Activated naive CD8-positive, alpha-beta T cell treated with anti-CD3 and anti-CD28 coated beads for 36 hours (primary cell): ENCODE results near the gene TARP.
"Not testable (repeated sequence)": the region's sequence is repeated elsewhere in the genome, so short reads cannot be mapped to it uniquely, and the experiment has no call there.

ENCODE experiments used
- DNase-seq: peaks from one replicate; pipeline ENCODE4 v3.0.0; 2021
- H3K27ac Mint-ChIP-seq: one replicate; pipeline ENCODE4 v1.8.0; 2022; ENCODE audit warnings: mild to moderate bottlenecking, moderate library complexity, mixed read lengths
- H3K27me3 Mint-ChIP-seq: one replicate; pipeline ENCODE4 v1.8.0; 2022; ENCODE audit warnings: mild to moderate bottlenecking, mixed read lengths
- H3K36me3 Mint-ChIP-seq: one replicate; pipeline ENCODE4 v1.8.0; 2021; ENCODE audit warnings: mild to moderate bottlenecking, mixed read lengths
- H3K4me1 Mint-ChIP-seq: one replicate; pipeline ENCODE4 v1.8.0; 2021; ENCODE audit warnings: mixed read lengths
- H3K4me3 Mint-ChIP-seq: one replicate; pipeline ENCODE4 v1.8.0; 2022; ENCODE audit warnings: mild to moderate bottlenecking, moderate library complexity, mixed read lengths
- H3K9me3 Mint-ChIP-seq: one replicate; pipeline ENCODE4 v1.8.0; 2022; ENCODE audit warnings: mixed read lengths

The TARP gene

DNA sequence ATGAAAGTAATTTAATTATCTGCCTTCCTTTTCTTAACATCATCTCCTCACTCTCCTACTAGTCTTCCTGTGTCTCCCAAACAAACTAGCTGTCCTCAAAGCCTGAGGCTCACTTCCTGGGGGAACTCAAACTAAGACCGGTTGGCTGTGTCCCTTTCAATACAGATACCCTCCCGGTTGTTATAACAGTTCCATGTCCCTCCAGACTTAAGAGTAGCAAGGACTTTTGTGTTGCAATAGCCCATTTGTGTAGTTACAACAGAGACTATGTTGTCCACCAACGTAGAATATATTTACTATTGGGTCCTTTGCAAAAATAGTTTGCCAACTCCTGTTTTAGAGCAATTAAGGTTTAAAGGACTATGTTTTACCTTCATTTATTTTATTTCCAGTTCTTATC is 8.6 kb upstream of the TARP start:
- Mint-ChIP-seq H3K4me3 (no peak overlapping the region), H3K36me3 (no peaks in the 10 kb centered on the region), H3K27ac (no peak overlapping the region), H3K4me1 (no peaks in the 10 kb centered on the region), H3K9me3 (no peaks in the 10 kb centered on the region), H3K27me3 (no peaks in the 10 kb centered on the region)
- DNase-seq = no peak

DNA sequence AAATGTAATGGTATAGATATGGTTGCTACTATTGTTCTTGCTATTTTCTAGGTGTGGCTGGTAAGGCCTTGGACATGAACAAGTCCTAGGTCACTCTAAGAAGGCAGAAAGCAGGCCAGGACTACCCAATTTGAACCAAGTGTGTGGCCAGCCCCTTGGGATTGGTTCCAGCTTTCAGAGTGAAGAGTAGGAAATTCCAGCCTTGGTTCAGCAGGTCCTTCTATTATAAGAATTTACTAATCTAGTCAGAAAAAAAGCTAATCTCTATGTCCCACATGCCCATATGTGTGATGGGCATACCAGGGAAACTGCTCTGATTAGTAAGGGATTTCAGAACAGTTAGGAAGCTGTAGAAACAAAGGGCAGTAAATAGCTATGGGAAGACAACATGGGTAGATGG is 7.8 kb upstream of the TARP start:
- H3K9me3 Mint-ChIP-seq = no peaks in the 10 kb centered on the region
- no peak for DNase-seq
- no peak overlapping the region for H3K4me3 Mint-ChIP-seq
- no peak overlapping the region for H3K27ac Mint-ChIP-seq
- H3K36me3 Mint-ChIP-seq = no peaks in the 10 kb centered on the region
- no peaks in the 10 kb centered on the region for H3K27me3 Mint-ChIP-seq
- H3K4me1 Mint-ChIP-seq = no peaks in the 10 kb centered on the region

DNA sequence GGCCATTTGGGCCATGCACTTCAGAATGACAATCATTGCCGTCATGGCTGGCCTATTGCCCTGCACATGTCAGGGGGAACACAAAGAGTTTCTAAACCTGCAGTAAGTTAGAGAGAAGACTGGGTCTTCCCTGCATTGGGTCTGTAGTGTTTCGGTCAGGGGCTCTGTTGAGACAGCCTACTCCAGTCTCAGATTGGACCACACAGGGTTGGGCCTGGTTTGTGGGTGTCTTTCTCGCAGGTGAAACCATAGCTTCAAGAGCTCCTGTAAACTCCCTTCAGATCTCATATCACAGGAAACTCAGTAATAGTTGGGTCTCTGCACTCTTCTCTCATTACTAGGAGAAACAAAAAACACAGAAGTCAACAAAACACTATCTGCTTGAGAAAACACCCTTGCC is 7.3 kb upstream of the TARP start:
- no peak overlapping the region for H3K27ac Mint-ChIP-seq
- H3K27me3 Mint-ChIP-seq = no peaks in the 10 kb centered on the region
- no peak for DNase-seq
- H3K36me3 Mint-ChIP-seq = no peaks in the 10 kb centered on the region
- no peak overlapping the region for H3K4me3 Mint-ChIP-seq
- no peaks in the 10 kb centered on the region for H3K4me1 Mint-ChIP-seq
- no peaks in the 10 kb centered on the region for H3K9me3 Mint-ChIP-seq

DNA sequence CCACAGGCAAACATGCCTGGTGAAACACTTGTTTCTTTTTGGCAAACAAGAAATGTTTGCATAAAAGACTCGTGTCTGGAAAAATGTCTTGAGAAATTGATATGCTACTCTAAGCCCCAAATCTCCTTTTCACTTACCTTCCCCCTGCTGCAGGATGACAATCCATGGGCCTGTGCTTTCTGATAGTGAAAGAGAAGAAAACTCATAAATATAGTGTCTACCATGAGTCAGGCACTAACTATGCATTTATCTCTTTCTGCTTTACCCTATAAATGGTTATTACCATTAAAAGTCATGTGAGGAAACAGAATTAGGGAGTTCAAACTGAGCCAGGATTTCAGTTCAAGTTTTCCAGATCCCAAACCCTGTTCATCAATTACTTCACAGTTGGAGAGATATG is 6.6 kb upstream of the TARP start:
- Mint-ChIP-seq H3K4me1 (no peaks in the 10 kb centered on the region), H3K9me3 (no peaks in the 10 kb centered on the region), H3K36me3 (no peaks in the 10 kb centered on the region), H3K4me3 (no peak overlapping the region), H3K27ac (no peak overlapping the region), H3K27me3 (no peaks in the 10 kb centered on the region)
- DNase-seq = no peak

- H3K9me3 Mint-ChIP-seq = no peaks in the 10 kb centered on the region
- no peaks in the 10 kb centered on the region for H3K4me1 Mint-ChIP-seq
- H3K27me3 Mint-ChIP-seq = no peaks in the 10 kb centered on the region
- DNase-seq = no peak
- H3K36me3 Mint-ChIP-seq = no peaks in the 10 kb centered on the region
- peak overlapping the region; percentile 64 for H3K4me3 Mint-ChIP-seq
- H3K27ac Mint-ChIP-seq = peak overlapping the region; percentile 56
Observed at GRCh38 chr7:38276096-38276877, 2.9 kb upstream of the TARP start.

- H3K27me3 Mint-ChIP-seq = no peaks in the 10 kb centered on the region
- no peaks in the 10 kb centered on the region for H3K36me3 Mint-ChIP-seq
- no peak for DNase-seq
- H3K9me3 Mint-ChIP-seq = no peaks in the 10 kb centered on the region
- H3K4me3 Mint-ChIP-seq = peak overlapping the region; percentile 57
- no peaks in the 10 kb centered on the region for H3K4me1 Mint-ChIP-seq
- H3K27ac Mint-ChIP-seq = no peak overlapping the region
Observed at GRCh38 chr7:38274927-38275620, 1.6 kb upstream of the TARP start.

DNA sequence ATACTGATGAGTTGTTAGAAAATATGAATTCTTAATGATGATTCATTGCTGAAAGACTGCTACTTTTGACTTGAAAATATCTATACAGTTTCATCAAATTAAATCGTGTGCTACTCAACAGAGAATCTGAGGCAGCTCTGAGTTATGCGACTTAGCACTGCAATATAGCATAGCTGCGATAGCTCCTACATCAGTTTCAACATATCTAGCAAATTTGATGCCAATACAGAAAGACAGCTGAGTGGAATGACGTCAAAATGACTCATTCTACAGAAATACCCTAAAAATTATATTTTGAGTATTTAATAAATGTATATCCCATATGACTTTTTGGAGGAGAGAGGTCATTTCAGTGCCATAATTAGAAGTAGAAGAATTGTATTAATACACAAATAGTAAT is 1.1 kb upstream of the TARP start:
- H3K4me1 Mint-ChIP-seq = no peaks in the 10 kb centered on the region
- no peaks in the 10 kb centered on the region for H3K27me3 Mint-ChIP-seq
- DNase-seq = no peak
- H3K4me3 Mint-ChIP-seq = peak overlapping the region; percentile 7
- H3K36me3 Mint-ChIP-seq = no peaks in the 10 kb centered on the region
- H3K9me3 Mint-ChIP-seq = no peaks in the 10 kb centered on the region
- H3K27ac Mint-ChIP-seq = no peak overlapping the region

GRCh38 chr7:38270405-38270804 is 3.0 kb downstream of the TARP start:
- not testable (repeated sequence) for H3K27me3 Mint-ChIP-seq, H3K9me3 Mint-ChIP-seq, H3K36me3 Mint-ChIP-seq, H3K4me3 Mint-ChIP-seq, H3K4me1 Mint-ChIP-seq, DNase-seq, H3K27ac Mint-ChIP-seq

DNA sequence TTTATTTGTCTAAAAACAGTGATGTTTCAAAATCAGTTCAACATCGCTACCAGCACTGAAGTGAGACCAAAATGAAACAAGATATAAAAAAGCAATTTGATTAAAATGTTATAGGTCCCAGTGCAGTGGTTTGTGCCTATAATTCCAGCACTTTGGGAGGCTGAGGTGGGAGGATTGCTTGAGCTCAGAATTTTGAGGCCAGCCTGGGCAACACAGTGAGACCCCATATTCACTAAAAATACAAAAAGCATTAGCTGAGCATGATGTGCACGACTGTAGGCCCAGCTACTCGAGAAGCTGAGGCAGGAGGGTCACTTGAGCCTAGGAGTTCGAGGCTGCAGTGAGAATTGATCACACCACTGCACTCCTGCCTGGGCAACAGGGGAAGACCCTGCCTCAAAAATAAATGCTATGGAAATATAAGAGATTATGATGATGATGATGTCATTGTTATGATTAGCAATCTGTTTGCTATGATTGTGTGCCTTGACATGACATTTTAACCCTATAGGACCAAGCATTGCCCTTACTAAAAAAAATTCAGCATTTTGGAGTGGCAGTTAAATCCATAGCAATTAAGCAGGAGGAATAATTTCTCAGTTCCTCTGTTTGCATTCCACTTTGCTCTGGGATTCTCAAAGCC is 3.6 kb downstream of the TARP start:
- H3K27ac Mint-ChIP-seq, H3K27me3 Mint-ChIP-seq, H3K4me1 Mint-ChIP-seq, H3K36me3 Mint-ChIP-seq, H3K4me3 Mint-ChIP-seq, DNase-seq, H3K9me3 Mint-ChIP-seq: not testable (repeated sequence)

GRCh38 chr7:38265958-38266357 is 7.5 kb downstream of the TARP start:
- DNase-seq, H3K27ac Mint-ChIP-seq, H3K27me3 Mint-ChIP-seq, H3K9me3 Mint-ChIP-seq, H3K36me3 Mint-ChIP-seq, H3K4me3 Mint-ChIP-seq, H3K4me1 Mint-ChIP-seq: not testable (repeated sequence)

DNA sequence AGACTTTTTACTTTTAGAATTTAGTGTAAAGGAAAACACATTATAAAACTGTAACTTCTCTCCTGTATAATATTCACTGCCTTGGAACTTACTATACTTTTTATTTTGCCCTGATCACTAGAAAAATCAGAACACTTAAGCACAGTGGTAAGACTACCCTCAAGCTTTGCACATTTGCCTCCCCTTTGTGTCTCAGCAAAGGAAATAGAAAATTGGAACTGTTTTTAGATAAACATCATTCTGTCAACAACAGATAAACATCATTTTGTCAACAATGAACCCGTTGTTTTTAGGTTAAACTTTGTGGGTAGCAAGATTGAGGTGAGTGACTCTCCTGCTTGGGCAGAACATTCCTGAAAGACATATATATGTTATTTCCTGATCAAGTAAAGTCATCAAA is 8.8 kb downstream of the TARP start:
- H3K4me1 Mint-ChIP-seq, DNase-seq, H3K4me3 Mint-ChIP-seq, H3K9me3 Mint-ChIP-seq, H3K36me3 Mint-ChIP-seq, H3K27ac Mint-ChIP-seq, H3K27me3 Mint-ChIP-seq: not testable (repeated sequence)

DNA sequence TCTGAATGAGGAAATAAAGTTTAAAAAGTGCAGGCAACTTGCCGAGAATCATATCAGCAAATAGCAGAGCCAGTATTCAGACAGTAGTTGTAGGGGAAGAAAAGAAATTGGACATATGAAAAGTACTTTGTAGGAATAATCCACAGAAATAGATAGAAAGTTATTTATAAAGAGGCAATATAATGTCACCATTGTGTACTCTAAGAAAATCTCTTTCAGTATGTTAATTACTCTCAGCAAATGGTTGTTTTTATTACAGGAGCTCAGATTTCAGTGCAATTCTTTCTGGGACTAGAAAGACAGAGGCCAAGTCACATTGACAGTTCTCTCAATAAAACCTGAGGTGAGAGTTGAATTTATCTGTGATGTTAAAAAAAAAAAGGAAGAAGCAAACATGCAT is 10.2 kb downstream of the TARP start:
- H3K27ac Mint-ChIP-seq, DNase-seq, H3K9me3 Mint-ChIP-seq, H3K27me3 Mint-ChIP-seq, H3K4me3 Mint-ChIP-seq, H3K36me3 Mint-ChIP-seq, H3K4me1 Mint-ChIP-seq: not testable (repeated sequence)

- Mint-ChIP-seq H3K27me3 (no peaks in the 10 kb centered on the region), H3K27ac (no peak overlapping the region), H3K4me3 (no peak overlapping the region), H3K9me3 (no peaks in the 10 kb centered on the region), H3K4me1 (no peaks in the 10 kb centered on the region), H3K36me3 (no peaks in the 10 kb centered on the region)
- no peak for DNase-seq
Observed at GRCh38 chr7:38262545-38262944, 10.9 kb downstream of the TARP start.

DNA sequence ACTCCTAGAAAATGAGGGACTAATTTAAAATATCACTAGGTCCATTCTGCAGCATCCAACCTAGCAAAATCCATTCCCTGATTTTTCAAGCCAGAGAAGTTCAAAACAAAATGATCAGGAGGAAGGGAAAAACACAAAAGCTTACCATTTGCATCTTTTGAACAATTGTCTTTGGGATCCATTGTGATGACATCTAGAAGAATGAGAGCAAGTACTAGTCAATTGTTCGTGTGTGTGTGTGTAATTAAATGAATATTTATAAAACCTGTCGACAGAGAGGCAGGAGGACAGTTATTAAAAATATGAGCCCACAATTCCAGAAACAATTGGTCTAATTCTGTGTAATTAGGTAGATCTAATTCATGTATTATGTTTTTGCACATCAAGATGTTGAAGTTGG is 11.4 kb downstream of the TARP start:
- H3K27ac Mint-ChIP-seq = peak overlapping the region; percentile 51
- not testable (repeated sequence) for DNase-seq, H3K4me3 Mint-ChIP-seq, H3K9me3 Mint-ChIP-seq, H3K27me3 Mint-ChIP-seq, H3K4me1 Mint-ChIP-seq, H3K36me3 Mint-ChIP-seq

- not testable (repeated sequence) for H3K27ac Mint-ChIP-seq, DNase-seq, H3K27me3 Mint-ChIP-seq, H3K9me3 Mint-ChIP-seq, H3K36me3 Mint-ChIP-seq, H3K4me1 Mint-ChIP-seq, H3K4me3 Mint-ChIP-seq
Observed at GRCh38 chr7:38261601-38262000, 11.8 kb downstream of the TARP start.

GRCh38 chr7:38259157-38259556 is 14.3 kb downstream of the TARP start:
- H3K9me3 Mint-ChIP-seq, H3K27ac Mint-ChIP-seq: not testable (repeated sequence)

More at GRCh38 chr7:38259157-38259556, 14.3 kb downstream of the TARP start:
- not testable (repeated sequence) for H3K36me3 Mint-ChIP-seq, H3K4me1 Mint-ChIP-seq, H3K4me3 Mint-ChIP-seq, DNase-seq, H3K27me3 Mint-ChIP-seq
